Spleen (tissue), 7 donors: ENCODE measurements around the gene GRM8.

Experiments used
- POLR2A ChIP-seq, 3 donors: fragments of 450-650 bp; IDR thresholded peaks; one replicate each; pipeline ENCODE4 v1.5.1; 2017; ENCODE audit warnings: antibody characterized with exemption in 3 of 3, mild to moderate bottlenecking in 1 of 3
- TF ChIP-seq, protein P1 (sequence below), 11 experiments: fragments of 200-600 bp in 7 of 11; fragments of 450-650 bp in 4 of 11; sonication (generic) in 4 of 11; IDR thresholded peaks in 8 of 11; conservative IDR thresholded peaks in 3 of 11; 1 replicate in 7 of 11; 2 replicates in 4 of 11; pipeline versions ENCODE4 v1.4.0 to v1.8.0; 2016 to 2021; ENCODE audit warnings: antibody characterized with exemption in 11 of 11, inconsistent platforms in 4 of 11, mild to moderate bottlenecking in 1 of 11
- donor health status: DM: no; HTN: no; CAD: no; lungs with moderate emphysema.
- donor health status: DM: no; HTN: no; CAD: no.
- donor health status: DM: no; HTN: no; CAD: no.

DNA sequence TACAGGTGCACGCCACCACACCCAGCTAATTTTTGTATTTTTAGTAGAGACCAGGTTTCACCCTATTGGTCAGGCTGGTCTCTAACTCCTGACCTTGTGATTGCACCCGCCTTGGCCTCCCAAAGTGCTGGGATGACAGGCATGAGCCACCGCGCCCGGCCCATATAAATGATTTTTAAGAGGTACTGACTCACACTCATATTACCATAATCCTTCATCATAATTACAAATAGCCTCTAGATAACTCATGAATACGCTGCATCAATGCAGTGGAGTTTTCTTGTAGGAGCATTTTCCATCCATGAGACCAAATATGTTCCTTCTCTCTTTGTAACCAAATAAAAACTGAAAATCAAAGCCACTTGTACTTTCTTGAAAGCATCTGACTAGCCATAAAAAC, 193.3 kb downstream of the GRM8 start:
- TF ChIP-seq POLR2A (IDR thresholded peaks at IDR 0.05): no peak
- TF ChIP-seq, protein P1, sequence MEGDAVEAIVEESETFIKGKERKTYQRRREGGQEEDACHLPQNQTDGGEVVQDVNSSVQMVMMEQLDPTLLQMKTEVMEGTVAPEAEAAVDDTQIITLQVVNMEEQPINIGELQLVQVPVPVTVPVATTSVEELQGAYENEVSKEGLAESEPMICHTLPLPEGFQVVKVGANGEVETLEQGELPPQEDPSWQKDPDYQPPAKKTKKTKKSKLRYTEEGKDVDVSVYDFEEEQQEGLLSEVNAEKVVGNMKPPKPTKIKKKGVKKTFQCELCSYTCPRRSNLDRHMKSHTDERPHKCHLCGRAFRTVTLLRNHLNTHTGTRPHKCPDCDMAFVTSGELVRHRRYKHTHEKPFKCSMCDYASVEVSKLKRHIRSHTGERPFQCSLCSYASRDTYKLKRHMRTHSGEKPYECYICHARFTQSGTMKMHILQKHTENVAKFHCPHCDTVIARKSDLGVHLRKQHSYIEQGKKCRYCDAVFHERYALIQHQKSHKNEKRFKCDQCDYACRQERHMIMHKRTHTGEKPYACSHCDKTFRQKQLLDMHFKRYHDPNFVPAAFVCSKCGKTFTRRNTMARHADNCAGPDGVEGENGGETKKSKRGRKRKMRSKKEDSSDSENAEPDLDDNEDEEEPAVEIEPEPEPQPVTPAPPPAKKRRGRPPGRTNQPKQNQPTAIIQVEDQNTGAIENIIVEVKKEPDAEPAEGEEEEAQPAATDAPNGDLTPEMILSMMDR (IDR thresholded peaks at IDR 0.05 in 8 of 11, conservative IDR thresholded peaks at IDR 0.05 in 3 of 11): no peak
